GM12872 (cell line): ENCODE data around the gene TPH2.

Experiments used
- TF ChIP-seq, protein P1 (sequence below): IDR thresholded peaks from 3 replicates; pipeline ENCODE4 v1.5.1; 2011; ENCODE audit warnings: low read depth, mild to moderate bottlenecking, low read length, moderate library complexity; ENCODE audit not compliant: insufficient read depth

The TPH2 gene

GRCh38 chr12:71949646-71950045 lies 11.0 kb downstream of the TPH2 start:
- TF ChIP-seq, protein P1, sequence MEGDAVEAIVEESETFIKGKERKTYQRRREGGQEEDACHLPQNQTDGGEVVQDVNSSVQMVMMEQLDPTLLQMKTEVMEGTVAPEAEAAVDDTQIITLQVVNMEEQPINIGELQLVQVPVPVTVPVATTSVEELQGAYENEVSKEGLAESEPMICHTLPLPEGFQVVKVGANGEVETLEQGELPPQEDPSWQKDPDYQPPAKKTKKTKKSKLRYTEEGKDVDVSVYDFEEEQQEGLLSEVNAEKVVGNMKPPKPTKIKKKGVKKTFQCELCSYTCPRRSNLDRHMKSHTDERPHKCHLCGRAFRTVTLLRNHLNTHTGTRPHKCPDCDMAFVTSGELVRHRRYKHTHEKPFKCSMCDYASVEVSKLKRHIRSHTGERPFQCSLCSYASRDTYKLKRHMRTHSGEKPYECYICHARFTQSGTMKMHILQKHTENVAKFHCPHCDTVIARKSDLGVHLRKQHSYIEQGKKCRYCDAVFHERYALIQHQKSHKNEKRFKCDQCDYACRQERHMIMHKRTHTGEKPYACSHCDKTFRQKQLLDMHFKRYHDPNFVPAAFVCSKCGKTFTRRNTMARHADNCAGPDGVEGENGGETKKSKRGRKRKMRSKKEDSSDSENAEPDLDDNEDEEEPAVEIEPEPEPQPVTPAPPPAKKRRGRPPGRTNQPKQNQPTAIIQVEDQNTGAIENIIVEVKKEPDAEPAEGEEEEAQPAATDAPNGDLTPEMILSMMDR, result no peak

GRCh38 chr12:71950404-71950803 lies 11.8 kb downstream of the TPH2 start:
- TF ChIP-seq, protein P1, result no peak

DNA sequence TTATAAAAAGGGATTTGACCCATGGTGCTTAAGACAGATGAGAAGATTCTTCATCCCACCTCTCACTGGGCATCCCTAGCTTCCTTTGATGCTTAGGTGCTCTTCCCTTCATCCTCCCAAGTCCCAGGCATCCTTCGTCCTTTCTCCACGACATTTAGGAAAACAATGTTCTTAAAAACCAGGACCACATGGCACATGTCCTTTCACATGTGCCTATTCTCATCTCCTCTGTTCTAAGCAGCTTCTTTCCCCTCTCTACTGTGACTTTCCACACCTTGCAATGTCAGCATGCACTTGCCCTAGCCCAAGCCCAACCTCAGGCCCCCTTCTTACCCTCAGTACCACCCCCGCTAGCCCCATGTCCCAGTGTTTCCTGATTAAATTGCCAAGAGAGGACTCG lies 12.2 kb downstream of the TPH2 start:
- TF ChIP-seq, protein P1, result no peak

- TF ChIP-seq, protein P1, result no peak
These were observed 15.6 kb downstream of the TPH2 start for GRCh38 chr12:71954083-71954778.

DNA sequence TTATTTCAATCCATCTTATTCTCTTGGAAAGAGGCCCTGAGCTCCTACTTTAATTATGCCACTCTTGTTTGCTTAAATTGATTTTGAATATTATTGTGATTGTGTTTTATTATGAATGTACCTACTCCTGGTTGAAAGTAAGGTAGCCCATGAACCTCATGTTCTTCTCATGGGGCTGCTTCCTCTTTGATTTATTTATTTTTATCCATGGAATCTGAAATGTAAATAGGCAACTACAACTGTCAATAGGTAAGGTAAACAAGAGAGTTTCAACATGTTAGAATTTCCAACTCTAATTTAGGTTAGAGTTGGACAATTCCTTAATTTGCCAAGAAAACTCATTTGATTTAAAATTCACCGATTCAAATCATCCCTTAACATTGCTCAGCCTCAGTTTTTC lies 16.2 kb downstream of the TPH2 start:
- TF ChIP-seq, protein P1, result no peak

GRCh38 chr12:71955970-71956369 lies 17.3 kb downstream of the TPH2 start:
- TF ChIP-seq, protein P1, result no peak

- TF ChIP-seq, protein P1, result no peak
These were observed 19.4 kb downstream of the TPH2 start for GRCh38 chr12:71958056-71958455.
